ENCODE results near the gene WDR38. TPM values are rescaled to one million over a fixed set of nuclear protein-coding genes. Genes with fewer than 3 reads are reported as not detected.

WDR38 gene
- total and polyA plus RNA-seq, 4 donors, result 0.59 to 10.8 (median 6.9) TPM

GRCh38 chr9:124813041-124813440 is 40.2 kb upstream of the WDR38 start:
- peak overlapping the region; percentile 89 for H3K27ac ChIP-seq (ENCODE audit: low read depth, low read length)
- H3K27me3 ChIP-seq (ENCODE audit: control insufficient read depth, insufficient read depth, low read length), result no peaks in the 10 kb centered on the region
- no peak for DNase-seq (ENCODE audit: low read depth in 4 of 6, low spot score in 6 of 6)
- peaks cover 7% of the 10 kb centered on the region for H3K36me3 ChIP-seq (ENCODE audit: control insufficient read depth, insufficient read depth, low read length)
- 76% methylated on average over 5 of the region's 7 CpGs for WGBS (ENCODE audit: insufficient coverage)
- H3K4me3 ChIP-seq (ENCODE audit: low read depth, low read length), result no peak overlapping the region
- H3K9me3 ChIP-seq (ENCODE audit: control insufficient read depth, insufficient read depth, low read length), result no peaks in the 10 kb centered on the region
- peaks cover 37% of the 10 kb centered on the region for H3K4me1 ChIP-seq (ENCODE audit: control insufficient read depth, insufficient read depth, low read length)

GRCh38 chr9:124813501-124814163 is 39.6 kb upstream of the WDR38 start:
- Histone ChIP-seq H3K4me1 (ENCODE audit: control insufficient read depth, insufficient read depth, low read length) (peaks cover 37% of the 10 kb centered on the region), H3K4me3 (ENCODE audit: low read depth, low read length) (no peak overlapping the region), H3K27ac (ENCODE audit: low read depth, low read length) (peak overlapping the region; percentile 89), H3K36me3 (ENCODE audit: control insufficient read depth, insufficient read depth, low read length) (peaks cover 7% of the 10 kb centered on the region), H3K27me3 (ENCODE audit: control insufficient read depth, insufficient read depth, low read length) (no peaks in the 10 kb centered on the region), H3K9me3 (ENCODE audit: control insufficient read depth, insufficient read depth, low read length) (no peaks in the 10 kb centered on the region)
- WGBS (ENCODE audit: insufficient coverage), result 59% methylated on average over 10 of the region's 11 CpGs
- no peak for DNase-seq (ENCODE audit: low read depth in 4 of 6, low spot score in 6 of 6)

GRCh38 chr9:124814164-124814535 is 39.1 kb upstream of the WDR38 start:
- H3K9me3 ChIP-seq (ENCODE audit: control insufficient read depth, insufficient read depth, low read length), result no peaks in the 10 kb centered on the region
- no peak for DNase-seq (ENCODE audit: low read depth in 4 of 6, low spot score in 6 of 6)
- H3K36me3 ChIP-seq (ENCODE audit: control insufficient read depth, insufficient read depth, low read length), result peaks cover 7% of the 10 kb centered on the region
- H3K4me3 ChIP-seq (ENCODE audit: low read depth, low read length), result no peak overlapping the region
- no peaks in the 10 kb centered on the region for H3K27me3 ChIP-seq (ENCODE audit: control insufficient read depth, insufficient read depth, low read length)
- H3K4me1 ChIP-seq (ENCODE audit: control insufficient read depth, insufficient read depth, low read length), result peaks cover 37% of the 10 kb centered on the region
- H3K27ac ChIP-seq (ENCODE audit: low read depth, low read length), result no peak overlapping the region
- WGBS (ENCODE audit: insufficient coverage), result 67% methylated on average over 5 of the region's 5 CpGs

GRCh38 chr9:124815601-124816000 is 37.7 kb upstream of the WDR38 start:
- Histone ChIP-seq H3K4me1 (ENCODE audit: control insufficient read depth, insufficient read depth, low read length) (peaks cover 40% of the 10 kb centered on the region), H3K27ac (ENCODE audit: low read depth, low read length) (no peak overlapping the region), H3K36me3 (ENCODE audit: control insufficient read depth, insufficient read depth, low read length) (no peaks in the 10 kb centered on the region), H3K27me3 (ENCODE audit: control insufficient read depth, insufficient read depth, low read length) (no peaks in the 10 kb centered on the region), H3K4me3 (ENCODE audit: low read depth, low read length) (no peak overlapping the region), H3K9me3 (ENCODE audit: control insufficient read depth, insufficient read depth, low read length) (no peaks in the 10 kb centered on the region)
- no peak for DNase-seq (ENCODE audit: low read depth in 4 of 6, low spot score in 6 of 6)
- WGBS (ENCODE audit: insufficient coverage), result 98% methylated on average over 4 of the region's 5 CpGs

GRCh38 chr9:124818431-124819281 is 34.6 kb upstream of the WDR38 start:
- Histone ChIP-seq H3K4me1 (ENCODE audit: control insufficient read depth, insufficient read depth, low read length) (peaks cover 21% of the 10 kb centered on the region), H3K27ac (ENCODE audit: low read depth, low read length) (no peak overlapping the region), H3K27me3 (ENCODE audit: control insufficient read depth, insufficient read depth, low read length) (no peaks in the 10 kb centered on the region), H3K9me3 (ENCODE audit: control insufficient read depth, insufficient read depth, low read length) (no peaks in the 10 kb centered on the region), H3K36me3 (ENCODE audit: control insufficient read depth, insufficient read depth, low read length) (no peaks in the 10 kb centered on the region), H3K4me3 (ENCODE audit: low read depth, low read length) (no peak overlapping the region)
- WGBS (ENCODE audit: insufficient coverage), result 79% methylated on average over 15 of the region's 18 CpGs
- DNase-seq (ENCODE audit: low read depth in 4 of 6, low spot score in 6 of 6), result no peak

- peaks cover 14% of the 10 kb centered on the region for H3K4me1 ChIP-seq (ENCODE audit: control insufficient read depth, insufficient read depth, low read length)
Measured at GRCh38 chr9:124820698-124821623, 32.3 kb upstream of the WDR38 start.

GRCh38 chr9:124828489-124829333 is 24.5 kb upstream of the WDR38 start:
- peak overlapping the region; percentile 33 for H3K27ac ChIP-seq (ENCODE audit: low read depth, low read length)
- no peaks in the 10 kb centered on the region for H3K36me3 ChIP-seq (ENCODE audit: control insufficient read depth, insufficient read depth, low read length)
- DNase-seq (ENCODE audit: low read depth in 4 of 6, low spot score in 6 of 6), result no peak
- no peaks in the 10 kb centered on the region for H3K9me3 ChIP-seq (ENCODE audit: control insufficient read depth, insufficient read depth, low read length)
- no peak overlapping the region for H3K4me3 ChIP-seq (ENCODE audit: low read depth, low read length)
- H3K27me3 ChIP-seq (ENCODE audit: control insufficient read depth, insufficient read depth, low read length), result no peaks in the 10 kb centered on the region
- WGBS (ENCODE audit: insufficient coverage), result 14% methylated on average over 1 of the region's 2 CpGs
- H3K4me1 ChIP-seq (ENCODE audit: control insufficient read depth, insufficient read depth, low read length), result peaks cover 8% of the 10 kb centered on the region

More at GRCh38 chr9:124820698-124821623, 32.3 kb upstream of the WDR38 start:
- H3K9me3 ChIP-seq (ENCODE audit: control insufficient read depth, insufficient read depth, low read length), result no peaks in the 10 kb centered on the region
- peak overlapping the region; percentile 64 for H3K27ac ChIP-seq (ENCODE audit: low read depth, low read length)
- H3K27me3 ChIP-seq (ENCODE audit: control insufficient read depth, insufficient read depth, low read length), result no peaks in the 10 kb centered on the region
- 61% methylated on average over 11 of the region's 12 CpGs for WGBS (ENCODE audit: insufficient coverage)
- DNase-seq (ENCODE audit: low read depth in 4 of 6, low spot score in 6 of 6), result peak in 1 of 6 donors; percentile 28
- no peak overlapping the region for H3K4me3 ChIP-seq (ENCODE audit: low read depth, low read length)
- no peaks in the 10 kb centered on the region for H3K36me3 ChIP-seq (ENCODE audit: control insufficient read depth, insufficient read depth, low read length)

GRCh38 chr9:124829334-124829669 is 24.0 kb upstream of the WDR38 start:
- Histone ChIP-seq H3K4me1 (ENCODE audit: control insufficient read depth, insufficient read depth, low read length) (peaks cover 9% of the 10 kb centered on the region), H3K27ac (ENCODE audit: low read depth, low read length) (peak overlapping the region; percentile 33), H3K36me3 (ENCODE audit: control insufficient read depth, insufficient read depth, low read length) (no peaks in the 10 kb centered on the region), H3K4me3 (ENCODE audit: low read depth, low read length) (no peak overlapping the region), H3K9me3 (ENCODE audit: control insufficient read depth, insufficient read depth, low read length) (no peaks in the 10 kb centered on the region), H3K27me3 (ENCODE audit: control insufficient read depth, insufficient read depth, low read length) (no peaks in the 10 kb centered on the region)
- no peak for DNase-seq (ENCODE audit: low read depth in 4 of 6, low spot score in 6 of 6)
- 36% methylated on average over 2 of the region's 5 CpGs for WGBS (ENCODE audit: insufficient coverage)

- Histone ChIP-seq H3K9me3 (ENCODE audit: control insufficient read depth, insufficient read depth, low read length) (no peaks in the 10 kb centered on the region), H3K27ac (ENCODE audit: low read depth, low read length) (no peak overlapping the region), H3K4me3 (ENCODE audit: low read depth, low read length) (no peak overlapping the region), H3K36me3 (ENCODE audit: control insufficient read depth, insufficient read depth, low read length) (no peaks in the 10 kb centered on the region), H3K27me3 (ENCODE audit: control insufficient read depth, insufficient read depth, low read length) (no peaks in the 10 kb centered on the region), H3K4me1 (ENCODE audit: control insufficient read depth, insufficient read depth, low read length) (peaks cover 22% of the 10 kb centered on the region)
- WGBS (ENCODE audit: insufficient coverage), result 90% methylated on average over 2 of the region's 4 CpGs
- DNase-seq (ENCODE audit: low read depth in 4 of 6, low spot score in 6 of 6), result no peak
Measured at GRCh38 chr9:124830593-124830992, 22.7 kb upstream of the WDR38 start.
